HepG2 (cell line): ENCODE results near the gene CD4. TPM values are rescaled to one million over a fixed set of nuclear protein-coding genes. Genes with fewer than 3 reads are reported as not detected.

Experiments used
- GLI4 ChIP-seq: sonication (generic); formaldehyde crosslinking; IDR thresholded peaks from 2 replicates; pipeline ENCODE4 v1.5.1; 2020; ENCODE audit warnings: missing genetic modification reagents, mild to moderate bottlenecking, moderate library complexity, borderline replicate concordance
- JUN ChIP-seq: sonication (generic); formaldehyde crosslinking; IDR thresholded peaks from 2 replicates; pipeline ENCODE4 v1.4.0; 2020; ENCODE audit warnings: mild to moderate bottlenecking, missing genetic modification reagents
- KDM3A ChIP-seq: IDR thresholded peaks from 2 replicates; pipeline ENCODE4 v1.6.1; 2018; ENCODE audit warnings: low read depth, missing compliant biosample characterization
- KLF16 ChIP-seq, 2 experiments: sonication (generic) in 1 of 2; formaldehyde crosslinking in 1 of 2; IDR thresholded peaks; 2 replicates each; pipeline versions ENCODE4 v1.6.1 to v1.8.0; 2016 to 2023; ENCODE audit warnings: missing genetic modification reagents in 2 of 2, missing compliant biosample characterization in 1 of 2
- MLLT10 ChIP-seq: sonication (generic); formaldehyde crosslinking; IDR thresholded peaks from 2 replicates; pipeline ENCODE4 v1.4.0; 2020; ENCODE audit warnings: missing genetic modification reagents
- PITX1 ChIP-seq: sonication (generic); formaldehyde crosslinking; IDR thresholded peaks from 2 replicates; pipeline ENCODE4 v1.5.1; 2020; ENCODE audit warnings: mild to moderate bottlenecking, missing genetic modification reagents
- ZFP37 ChIP-seq: sonication (generic); formaldehyde crosslinking; IDR thresholded peaks from 2 replicates; pipeline ENCODE4 v1.4.0; 2020; ENCODE audit warnings: missing genetic modification reagents, borderline replicate concordance
- ZFY ChIP-seq: sonication (generic); formaldehyde crosslinking; IDR thresholded peaks from 2 replicates; pipeline ENCODE4 v1.4.0; 2020; ENCODE audit warnings: missing genetic modification reagents
- ZNF160 ChIP-seq: sonication (generic); formaldehyde crosslinking; IDR thresholded peaks from 2 replicates; pipeline ENCODE4 v1.8.0; 2022; ENCODE audit warnings: mild to moderate bottlenecking, inconsistent platforms, missing genetic modification reagents
- ZNF17 ChIP-seq: sonication (generic); formaldehyde crosslinking; IDR thresholded peaks from 2 replicates; pipeline ENCODE4 v1.5.0; 2020; ENCODE audit warnings: mild to moderate bottlenecking, missing genetic modification reagents
- ZNF572 ChIP-seq: sonication (generic); formaldehyde crosslinking; IDR thresholded peaks from 2 replicates; pipeline ENCODE4 v1.5.1; 2020; ENCODE audit warnings: mild to moderate bottlenecking, missing genetic modification reagents
- polyA plus RNA-seq, 8 experiments: library from polyadenylated mRNA; depleted of rRNA in 3 of 8; stranded (reverse) in 7 of 8; unstranded in 1 of 8; fragments of >200 nt; fragmentation: Illumina TruSeq in 4 of 8; extraction: Trizol in 4 of 8; gene quantifications; 2 replicates each; pipeline versions ENCODE4 v1.2.1 to v1.2.3, GENCODE V29; 2011 to 2016; ENCODE audit warnings: low read depth in 4 of 8, missing spikeins in 1 of 8, mixed read lengths in 1 of 8; ENCODE audit not compliant: insufficient read depth in 1 of 8
- total RNA-seq, 5 experiments: library from RNA; depleted of rRNA; stranded (reverse); fragments of >200 nt; fragmentation: Illumina TruSeq; extraction: Trizol; gene quantifications; 2 replicates each; pipeline ENCODE4 v1.2.3, GENCODE V29; 2016; ENCODE audit warnings: low read depth in 1 of 5
- TF ChIP-seq, protein P1 (sequence below), 2 experiments: sonication (generic) in 1 of 2; formaldehyde crosslinking in 1 of 2; IDR thresholded peaks; 2 replicates each; pipeline versions ENCODE4 v1.4.0 to v1.6.1; 2016 to 2020; ENCODE audit warnings: borderline replicate concordance in 1 of 2, low read depth in 1 of 2, mild to moderate bottlenecking in 1 of 2, missing genetic modification reagents in 1 of 2
- TF ChIP-seq, protein P2 (sequence below): sonication (generic); IDR thresholded peaks from 2 replicates; pipeline ENCODE4 v1.6.1; 2016; ENCODE audit warnings: low read depth, borderline replicate concordance
- TF ChIP-seq, protein P3 (sequence below), 2 experiments: fragments of 450-650 bp in 1 of 2; sonication (generic) in 1 of 2; formaldehyde crosslinking; IDR thresholded peaks; 2 replicates each; pipeline versions ENCODE4 v1.5.0 to v1.8.0; 2020 to 2022; ENCODE audit warnings: mild to moderate bottlenecking in 1 of 2, missing genetic modification reagents in 1 of 2
- TF ChIP-seq, protein P4 (sequence below): sonication (generic); formaldehyde crosslinking; IDR thresholded peaks from 2 replicates; pipeline ENCODE4 v1.4.0; 2020; ENCODE audit warnings: missing genetic modification reagents
- TF ChIP-seq, protein P5 (sequence below): sonication (generic); formaldehyde crosslinking; IDR thresholded peaks from 2 replicates; pipeline ENCODE4 v1.4.0; 2020; ENCODE audit warnings: low read depth, mild to moderate bottlenecking, missing genetic modification reagents

Gene CD4
- total and polyA plus RNA-seq, 2 of the 13 experiments (the other 11 are each of a cell fraction or from before 2014, with no cell fraction given), result 0.07 to 0.95 TPM

DNA sequence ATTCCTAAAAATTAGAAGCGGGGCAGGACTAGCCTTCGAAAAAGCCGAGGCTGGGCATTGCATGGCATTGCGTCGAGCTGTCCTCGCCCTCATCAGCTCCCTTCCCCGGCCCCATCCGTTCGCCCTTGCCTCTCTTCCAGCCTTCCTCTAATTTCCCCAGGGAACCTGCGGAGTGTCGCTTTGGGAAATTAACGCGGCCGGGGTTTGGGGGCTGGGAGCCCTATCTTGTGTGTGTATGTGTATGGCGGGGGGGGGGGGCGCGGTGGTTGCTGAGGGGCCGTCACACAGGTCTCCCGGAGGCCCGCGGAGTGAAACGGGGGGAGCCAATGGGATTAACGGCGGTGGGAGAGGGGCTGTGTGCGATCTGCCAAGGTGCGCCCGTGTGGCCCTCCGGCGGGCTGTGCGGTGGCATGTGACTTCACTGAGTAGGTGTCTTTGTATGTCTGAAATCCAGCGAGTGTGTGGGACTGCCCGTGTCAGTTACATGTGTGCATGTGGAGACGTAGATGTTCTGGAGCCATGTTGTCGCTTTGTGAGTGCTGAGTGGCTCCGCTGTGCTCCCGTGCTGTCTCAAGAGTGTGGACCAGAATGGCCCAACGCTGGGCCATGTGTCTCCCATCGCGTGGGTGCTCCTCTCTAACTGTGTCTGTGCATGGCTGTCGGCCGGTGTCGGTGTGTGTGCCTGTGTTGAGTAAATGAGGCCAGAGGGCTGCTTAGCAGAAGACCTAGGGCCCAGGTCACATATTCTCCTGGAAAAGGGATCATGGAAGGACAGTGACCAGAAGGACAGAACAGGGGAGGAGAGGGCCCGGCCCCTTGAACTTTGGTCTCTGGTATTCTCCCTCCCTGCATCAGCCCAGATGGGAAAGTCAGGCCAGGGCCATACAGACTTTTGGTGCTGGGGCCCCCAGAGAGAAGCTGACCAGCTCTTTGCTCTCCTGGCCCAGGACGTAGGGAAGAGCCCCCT lies 21.7 kb upstream of the CD4 start (continued):
- TF ChIP-seq, protein P1, sequence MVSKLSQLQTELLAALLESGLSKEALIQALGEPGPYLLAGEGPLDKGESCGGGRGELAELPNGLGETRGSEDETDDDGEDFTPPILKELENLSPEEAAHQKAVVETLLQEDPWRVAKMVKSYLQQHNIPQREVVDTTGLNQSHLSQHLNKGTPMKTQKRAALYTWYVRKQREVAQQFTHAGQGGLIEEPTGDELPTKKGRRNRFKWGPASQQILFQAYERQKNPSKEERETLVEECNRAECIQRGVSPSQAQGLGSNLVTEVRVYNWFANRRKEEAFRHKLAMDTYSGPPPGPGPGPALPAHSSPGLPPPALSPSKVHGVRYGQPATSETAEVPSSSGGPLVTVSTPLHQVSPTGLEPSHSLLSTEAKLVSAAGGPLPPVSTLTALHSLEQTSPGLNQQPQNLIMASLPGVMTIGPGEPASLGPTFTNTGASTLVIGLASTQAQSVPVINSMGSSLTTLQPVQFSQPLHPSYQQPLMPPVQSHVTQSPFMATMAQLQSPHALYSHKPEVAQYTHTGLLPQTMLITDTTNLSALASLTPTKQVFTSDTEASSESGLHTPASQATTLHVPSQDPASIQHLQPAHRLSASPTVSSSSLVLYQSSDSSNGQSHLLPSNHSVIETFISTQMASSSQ (IDR thresholded peaks at IDR 0.05; ENCODE audit: low read depth), result 0 out of 2 replicates have a peak, but pooled peaks have one; percentile 12
- TF ChIP-seq, protein P1 (CRISPR knock-in tag; IDR thresholded peaks at IDR 0.05; ENCODE audit: borderline replicate concordance), result no peak
- TF ChIP-seq ZNF572 (CRISPR knock-in tag) (no peak), MLLT10 (no peak), GLI4 (no peak), ZNF160 (CRISPR knock-in tag) (no peak), ZNF17 (CRISPR knock-in tag) (no peak), KDM3A (no peak), ZFP37 (no peak), JUN (no peak), ZFY (CRISPR knock-in tag) (peak; percentile 69), KLF16 (CRISPR knock-in tag; IDR thresholded peaks at IDR 0.05) (peak in 1 of 2 experiments; percentile 41; a peak in 1 of 4 replicates), PITX1 (CRISPR knock-in tag) (peak; percentile 63)
- TF ChIP-seq, protein P2, sequence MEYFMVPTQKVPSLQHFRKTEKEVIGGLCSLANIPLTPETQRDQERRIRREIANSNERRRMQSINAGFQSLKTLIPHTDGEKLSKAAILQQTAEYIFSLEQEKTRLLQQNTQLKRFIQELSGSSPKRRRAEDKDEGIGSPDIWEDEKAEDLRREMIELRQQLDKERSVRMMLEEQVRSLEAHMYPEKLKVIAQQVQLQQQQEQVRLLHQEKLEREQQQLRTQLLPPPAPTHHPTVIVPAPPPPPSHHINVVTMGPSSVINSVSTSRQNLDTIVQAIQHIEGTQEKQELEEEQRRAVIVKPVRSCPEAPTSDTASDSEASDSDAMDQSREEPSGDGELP, result peak; percentile 56; the same call in 1 of the 2 replicates
- TF ChIP-seq, protein P3, sequence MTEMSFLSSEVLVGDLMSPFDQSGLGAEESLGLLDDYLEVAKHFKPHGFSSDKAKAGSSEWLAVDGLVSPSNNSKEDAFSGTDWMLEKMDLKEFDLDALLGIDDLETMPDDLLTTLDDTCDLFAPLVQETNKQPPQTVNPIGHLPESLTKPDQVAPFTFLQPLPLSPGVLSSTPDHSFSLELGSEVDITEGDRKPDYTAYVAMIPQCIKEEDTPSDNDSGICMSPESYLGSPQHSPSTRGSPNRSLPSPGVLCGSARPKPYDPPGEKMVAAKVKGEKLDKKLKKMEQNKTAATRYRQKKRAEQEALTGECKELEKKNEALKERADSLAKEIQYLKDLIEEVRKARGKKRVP (CRISPR knock-in tag; IDR thresholded peaks at IDR 0.05), result peak in 1 of 2 experiments; percentile 17; a peak in 1 of 4 replicates
- TF ChIP-seq, protein P4, sequence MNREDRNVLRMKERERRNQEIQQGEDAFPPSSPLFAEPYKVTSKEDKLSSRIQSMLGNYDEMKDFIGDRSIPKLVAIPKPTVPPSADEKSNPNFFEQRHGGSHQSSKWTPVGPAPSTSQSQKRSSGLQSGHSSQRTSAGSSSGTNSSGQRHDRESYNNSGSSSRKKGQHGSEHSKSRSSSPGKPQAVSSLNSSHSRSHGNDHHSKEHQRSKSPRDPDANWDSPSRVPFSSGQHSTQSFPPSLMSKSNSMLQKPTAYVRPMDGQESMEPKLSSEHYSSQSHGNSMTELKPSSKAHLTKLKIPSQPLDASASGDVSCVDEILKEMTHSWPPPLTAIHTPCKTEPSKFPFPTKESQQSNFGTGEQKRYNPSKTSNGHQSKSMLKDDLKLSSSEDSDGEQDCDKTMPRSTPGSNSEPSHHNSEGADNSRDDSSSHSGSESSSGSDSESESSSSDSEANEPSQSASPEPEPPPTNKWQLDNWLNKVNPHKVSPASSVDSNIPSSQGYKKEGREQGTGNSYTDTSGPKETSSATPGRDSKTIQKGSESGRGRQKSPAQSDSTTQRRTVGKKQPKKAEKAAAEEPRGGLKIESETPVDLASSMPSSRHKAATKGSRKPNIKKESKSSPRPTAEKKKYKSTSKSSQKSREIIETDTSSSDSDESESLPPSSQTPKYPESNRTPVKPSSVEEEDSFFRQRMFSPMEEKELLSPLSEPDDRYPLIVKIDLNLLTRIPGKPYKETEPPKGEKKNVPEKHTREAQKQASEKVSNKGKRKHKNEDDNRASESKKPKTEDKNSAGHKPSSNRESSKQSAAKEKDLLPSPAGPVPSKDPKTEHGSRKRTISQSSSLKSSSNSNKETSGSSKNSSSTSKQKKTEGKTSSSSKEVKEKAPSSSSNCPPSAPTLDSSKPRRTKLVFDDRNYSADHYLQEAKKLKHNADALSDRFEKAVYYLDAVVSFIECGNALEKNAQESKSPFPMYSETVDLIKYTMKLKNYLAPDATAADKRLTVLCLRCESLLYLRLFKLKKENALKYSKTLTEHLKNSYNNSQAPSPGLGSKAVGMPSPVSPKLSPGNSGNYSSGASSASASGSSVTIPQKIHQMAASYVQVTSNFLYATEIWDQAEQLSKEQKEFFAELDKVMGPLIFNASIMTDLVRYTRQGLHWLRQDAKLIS (CRISPR knock-in tag), result no peak
- TF ChIP-seq, protein P5, sequence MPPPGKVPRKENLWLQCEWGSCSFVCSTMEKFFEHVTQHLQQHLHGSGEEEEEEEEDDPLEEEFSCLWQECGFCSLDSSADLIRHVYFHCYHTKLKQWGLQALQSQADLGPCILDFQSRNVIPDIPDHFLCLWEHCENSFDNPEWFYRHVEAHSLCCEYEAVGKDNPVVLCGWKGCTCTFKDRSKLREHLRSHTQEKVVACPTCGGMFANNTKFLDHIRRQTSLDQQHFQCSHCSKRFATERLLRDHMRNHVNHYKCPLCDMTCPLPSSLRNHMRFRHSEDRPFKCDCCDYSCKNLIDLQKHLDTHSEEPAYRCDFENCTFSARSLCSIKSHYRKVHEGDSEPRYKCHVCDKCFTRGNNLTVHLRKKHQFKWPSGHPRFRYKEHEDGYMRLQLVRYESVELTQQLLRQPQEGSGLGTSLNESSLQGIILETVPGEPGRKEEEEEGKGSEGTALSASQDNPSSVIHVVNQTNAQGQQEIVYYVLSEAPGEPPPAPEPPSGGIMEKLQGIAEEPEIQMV (CRISPR knock-in tag), result no peak
